Measurements from ENCODE around the gene WDR87. TPM values are rescaled to one million over a fixed set of nuclear protein-coding genes. Genes with fewer than 3 reads are reported as not detected.

Gene WDR87
- total and polyA plus RNA-seq, 10 of the 15 experiments (the other 5 are each of a cell fraction or from before 2014, with no cell fraction given) = not detected

DNA sequence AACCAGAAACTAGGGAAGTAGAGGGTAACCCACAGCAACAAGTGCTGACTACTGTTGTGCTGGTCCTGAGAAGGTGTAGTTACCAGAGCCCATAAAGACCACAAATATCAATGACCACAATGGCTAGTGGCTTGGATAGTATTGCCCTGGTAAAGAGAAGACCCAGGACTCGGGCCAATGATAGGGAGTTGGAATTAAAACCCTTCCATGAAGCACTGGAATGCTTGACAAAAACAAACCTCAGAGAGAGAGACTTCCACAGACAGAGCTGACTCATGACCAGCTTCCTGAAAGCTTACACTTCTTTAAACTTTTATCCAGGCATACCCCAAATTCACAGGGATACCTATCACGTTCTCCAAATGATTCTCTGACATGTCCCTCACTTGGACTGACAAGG is 60.5 kb downstream of the WDR87 start (continued):
- no peak for TF ChIP-seq MEF2A (IDR thresholded peaks at IDR 0.05; ENCODE audit: insufficient read depth, low read depth, low read length)

Other genes starting within 250 kb of the WDR87 start
- 2.1 and 2.7 TPM in 2 replicates for gene ZNF607, start 186.8 kb downstream of the WDR87 start, total RNA-seq (2014; rRNA removed)
- 3.1 and 3.4 TPM in 2 replicates for gene ZNF607, start 186.8 kb downstream of the WDR87 start, total RNA-seq (2014; rRNA removed; fragmentation: Illumina TruSeq; extraction: Trizol)
- 3.9 and 5.7 TPM in 2 replicates for gene ZNF607, start 186.8 kb downstream of the WDR87 start, total RNA-seq (2021)
- 1.4 TPM in 2 replicates for gene ZNF607, start 186.8 kb downstream of the WDR87 start, polyA plus RNA-seq (2011; rRNA removed)
- gene ZNF607, start 186.8 kb downstream of the WDR87 start, polyA plus RNA-seq (2014; fragmentation: Illumina TruSeq; extraction: Trizol) = 2.4 and 2.5 TPM in 2 replicates
- gene ZNF607, start 186.8 kb downstream of the WDR87 start, polyA plus RNA-seq (2014; fragmentation: Nextera tagmentation; extraction: Ambion mirVana) = under 1 TPM; 0.47 to 0.90 TPM
- 1.9 and 2.1 TPM in 2 replicates for gene ZNF607, start 186.8 kb downstream of the WDR87 start, polyA plus RNA-seq (2014; rRNA removed)
- gene ZNF607, start 186.8 kb downstream of the WDR87 start, polyA plus RNA-seq (2016; fragmentation: Nextera tagmentation; extraction: Ambion mirVana) = 1 to 10 TPM; 3.0 to 3.6 TPM
- gene ZNF573, start 127.0 kb downstream of the WDR87 start, total RNA-seq (2014; rRNA removed) = 2.2 and 2.3 TPM in 2 replicates
- gene ZNF573, start 127.0 kb downstream of the WDR87 start, total RNA-seq (2014; rRNA removed; fragmentation: Illumina TruSeq; extraction: Trizol) = 3.9 and 5.5 TPM in 2 replicates
- gene ZNF573, start 127.0 kb downstream of the WDR87 start, total RNA-seq (2021) = 2.2 and 2.5 TPM in 2 replicates
- gene ZNF573, start 127.0 kb downstream of the WDR87 start, polyA plus RNA-seq (2011; rRNA removed) = 4.4 and 9.3 TPM in 2 replicates
- 0.54 and 1.3 TPM in 2 replicates for gene ZNF573, start 127.0 kb downstream of the WDR87 start, polyA plus RNA-seq (2014; fragmentation: Illumina TruSeq; extraction: Trizol)
- 1 to 10 TPM in 1 of 2 experiments, under 1 TPM in 1; 0.38 to 1.9 TPM for gene ZNF573, start 127.0 kb downstream of the WDR87 start, polyA plus RNA-seq (2014; fragmentation: Nextera tagmentation; extraction: Ambion mirVana)
- 0.82 and 1.4 TPM in 2 replicates for gene ZNF573, start 127.0 kb downstream of the WDR87 start, polyA plus RNA-seq (2014; rRNA removed)
- gene ZNF573, start 127.0 kb downstream of the WDR87 start, polyA plus RNA-seq (2016; fragmentation: Nextera tagmentation; extraction: Ambion mirVana) = 1 to 10 TPM; 2.5 TPM
- gene SIPA1L3, start 614 bp upstream of the WDR87 start, total RNA-seq (2014; rRNA removed) = 21.8 and 23.7 TPM in 2 replicates
- gene SIPA1L3, start 614 bp upstream of the WDR87 start, total RNA-seq (2014; rRNA removed; fragmentation: Illumina TruSeq; extraction: Trizol) = 25.1 and 25.2 TPM in 2 replicates
- 66.2 and 71.1 TPM in 2 replicates for gene SIPA1L3, start 614 bp upstream of the WDR87 start, total RNA-seq (2021)
- 8.5 and 14.3 TPM in 2 replicates for gene SIPA1L3, start 614 bp upstream of the WDR87 start, polyA plus RNA-seq (2011; rRNA removed)
- 14.5 and 19.1 TPM in 2 replicates for gene SIPA1L3, start 614 bp upstream of the WDR87 start, polyA plus RNA-seq (2014; fragmentation: Illumina TruSeq; extraction: Trizol)
- gene SIPA1L3, start 614 bp upstream of the WDR87 start, polyA plus RNA-seq (2014; fragmentation: Nextera tagmentation; extraction: Ambion mirVana) = under 1 TPM; 0.24 to 0.63 TPM
- gene SIPA1L3, start 614 bp upstream of the WDR87 start, polyA plus RNA-seq (2014; rRNA removed) = 19.2 and 24.2 TPM in 2 replicates
- gene SIPA1L3, start 614 bp upstream of the WDR87 start, polyA plus RNA-seq (2016; fragmentation: Nextera tagmentation; extraction: Ambion mirVana) = 10 to 100 TPM; 17.7 to 23.3 TPM